ENCODE data around the gene MEST.
"Not testable (repeated sequence)": the region's sequence is repeated elsewhere in the genome, so short reads cannot be mapped to it uniquely, and the experiment has no call there.

MEST gene

GRCh38 chr7:130491841-130492522, at the start of gene MEST:
Gene MEST, plus strand, starts transcription at chr7:130492085. Its CDS starts 229 bp downstream, at chr7:130492314.
- DNase-seq (ENCODE audit: low spot score) = no peak

DNA sequence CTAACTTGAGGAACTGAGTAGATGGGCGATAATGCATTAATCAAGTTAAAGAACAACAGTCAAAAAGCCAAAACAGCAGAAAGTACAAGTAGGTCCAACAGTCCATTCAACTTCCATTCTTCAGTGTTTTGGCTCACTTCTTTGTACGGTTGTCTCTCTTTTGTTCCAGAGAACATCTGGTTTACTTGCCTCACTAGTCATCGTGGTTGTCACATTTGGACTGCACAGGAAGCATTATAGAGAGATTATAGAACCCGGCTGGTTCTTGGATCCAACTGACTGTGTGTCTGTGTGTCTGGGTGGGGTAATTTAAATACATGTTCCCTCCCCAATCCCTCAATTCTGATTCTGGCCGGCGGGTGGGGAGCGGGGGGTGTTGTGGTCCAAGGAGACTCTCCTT, 49.3 kb upstream of the MEST start:
- no peak for DNase-seq (ENCODE audit: low spot score)

- DNase-seq (ENCODE audit: low spot score) = no peak
These were observed 47.7 kb upstream of the MEST start for GRCh38 chr7:130444234-130444633.

DNA sequence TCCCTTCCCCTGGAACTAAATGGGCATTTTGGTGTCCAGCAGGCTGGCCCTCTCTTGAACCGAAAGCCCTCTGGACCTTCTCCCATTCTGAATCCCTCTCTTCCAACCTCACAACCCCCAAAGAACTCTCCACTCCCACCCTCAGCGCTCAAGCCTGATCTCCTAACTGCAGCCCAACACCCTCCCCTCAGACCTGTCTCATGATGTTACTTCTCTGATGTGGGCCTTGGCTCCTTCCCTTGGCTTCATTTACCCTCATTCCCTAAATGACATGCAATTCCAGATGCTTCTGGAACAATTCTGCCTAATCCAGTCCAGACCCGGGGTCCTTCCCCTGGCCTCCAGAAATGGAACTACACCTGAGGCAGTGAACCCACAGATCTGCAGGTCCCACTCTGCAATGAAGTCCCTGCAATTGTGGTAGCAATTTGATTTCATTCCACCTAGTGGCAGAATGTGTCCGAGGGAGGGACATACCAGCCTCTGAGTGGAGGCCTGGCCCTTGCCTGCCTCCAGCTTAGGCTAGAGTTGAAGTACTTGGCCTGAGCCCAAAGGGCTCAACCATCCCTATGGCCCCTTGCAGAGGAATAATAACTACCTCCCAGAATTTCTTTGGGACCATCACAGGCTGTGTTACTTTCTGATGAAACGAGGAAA, 47.0 kb upstream of the MEST start:
- no peak for DNase-seq (ENCODE audit: low spot score)

- DNase-seq (ENCODE audit: low spot score) = no peak
These were observed 45.6 kb upstream of the MEST start for GRCh38 chr7:130446259-130446658.

- not testable (repeated sequence) for DNase-seq (ENCODE audit: low spot score)
These were observed 40.5 kb upstream of the MEST start for GRCh38 chr7:130451344-130451743.

DNA sequence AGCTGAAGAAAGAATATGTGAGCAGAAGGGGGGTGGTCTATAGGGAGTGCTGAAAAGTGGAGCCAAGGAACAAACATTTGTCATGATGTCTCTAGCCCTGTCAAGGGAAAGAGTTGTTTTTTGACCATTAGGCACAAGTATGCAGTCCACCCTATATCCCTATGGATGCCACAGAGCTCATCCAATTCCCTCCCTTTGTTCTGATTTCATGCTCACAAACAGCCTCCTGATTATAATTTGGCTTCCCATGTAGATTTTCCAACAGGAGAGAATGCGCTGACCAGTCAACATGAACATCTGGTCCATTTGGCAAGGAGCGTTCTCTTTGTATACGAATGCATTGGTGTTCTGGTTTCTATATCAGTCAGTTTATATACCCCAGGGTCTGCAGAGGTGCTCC, 38.9 kb upstream of the MEST start:
- DNase-seq (ENCODE audit: low spot score) = no peak

GRCh38 chr7:130454959-130455358, 36.9 kb upstream of the MEST start:
- no peak for DNase-seq (ENCODE audit: low spot score)

DNA sequence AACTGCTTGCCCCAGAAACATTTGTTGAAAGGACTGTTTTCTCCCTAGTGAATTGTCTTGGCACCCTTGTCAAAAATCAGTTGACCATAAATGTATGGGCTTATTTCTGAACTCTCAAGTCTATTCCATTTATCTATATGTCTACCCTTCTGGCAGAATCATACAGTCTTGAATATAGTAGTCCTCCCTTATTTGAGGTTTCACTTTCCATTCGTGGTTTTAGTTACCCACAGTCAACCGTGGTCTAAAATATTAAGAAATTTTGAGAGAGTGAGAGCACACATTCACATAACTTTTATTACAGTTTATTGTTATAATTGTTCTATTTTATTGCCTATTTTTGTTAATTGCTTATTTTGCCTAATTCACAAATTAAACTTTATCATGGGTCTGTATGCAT, 33.6 kb upstream of the MEST start:
- DNase-seq (ENCODE audit: low spot score) = no peak

GRCh38 chr7:130461272-130461671, 30.6 kb upstream of the MEST start:
- DNase-seq (ENCODE audit: low spot score) = no peak

DNA sequence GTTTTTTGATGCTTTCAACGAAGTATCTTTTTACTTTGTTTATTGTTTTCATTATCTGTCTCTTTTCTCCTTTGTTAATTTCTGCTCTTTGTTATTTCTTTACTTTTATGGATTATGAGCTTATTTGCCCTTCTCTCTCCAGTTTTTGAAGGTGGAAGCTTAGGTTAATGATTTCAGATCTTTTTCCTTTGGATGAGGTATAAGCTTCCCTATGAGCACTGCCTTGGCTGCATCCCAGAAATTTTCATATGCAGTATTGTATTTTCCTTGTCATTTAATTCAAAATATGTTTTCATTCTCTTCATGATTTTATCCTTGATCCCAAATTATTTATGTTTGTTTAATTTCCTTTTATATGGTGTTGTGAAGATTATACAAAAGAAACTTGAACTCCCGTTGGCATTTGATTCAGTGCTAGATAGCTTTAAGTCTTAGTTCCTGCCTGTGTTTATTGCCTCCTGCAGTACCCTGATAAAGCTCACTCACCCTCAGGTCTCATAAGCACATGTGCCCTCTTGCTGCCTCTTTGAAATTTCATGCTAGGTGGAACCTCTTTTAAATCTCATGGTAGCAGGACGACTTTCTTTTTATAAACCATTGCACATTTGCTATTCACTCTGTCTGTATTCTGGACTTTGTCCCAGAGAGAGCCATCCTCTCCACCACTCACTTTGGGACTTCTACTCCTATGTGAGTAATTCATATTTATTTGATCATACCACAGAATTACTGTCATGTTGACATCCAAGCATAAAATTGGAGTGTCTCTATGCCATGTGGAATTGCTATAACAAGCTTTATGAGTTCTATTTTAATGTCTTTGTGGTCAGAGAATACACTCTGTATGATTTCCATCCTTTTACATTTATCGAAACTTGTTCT, 28.1 kb upstream of the MEST start:
- DNase-seq (ENCODE audit: low spot score) = no peak

- no peak for DNase-seq (ENCODE audit: low spot score)
These were observed 23.3 kb upstream of the MEST start for GRCh38 chr7:130468612-130469011.

- DNase-seq (ENCODE audit: low spot score) = no peak
These were observed 19.9 kb upstream of the MEST start for GRCh38 chr7:130471974-130472373.

GRCh38 chr7:130473289-130473688, 18.6 kb upstream of the MEST start:
- peak; percentile 42 for DNase-seq (ENCODE audit: low spot score)

DNA sequence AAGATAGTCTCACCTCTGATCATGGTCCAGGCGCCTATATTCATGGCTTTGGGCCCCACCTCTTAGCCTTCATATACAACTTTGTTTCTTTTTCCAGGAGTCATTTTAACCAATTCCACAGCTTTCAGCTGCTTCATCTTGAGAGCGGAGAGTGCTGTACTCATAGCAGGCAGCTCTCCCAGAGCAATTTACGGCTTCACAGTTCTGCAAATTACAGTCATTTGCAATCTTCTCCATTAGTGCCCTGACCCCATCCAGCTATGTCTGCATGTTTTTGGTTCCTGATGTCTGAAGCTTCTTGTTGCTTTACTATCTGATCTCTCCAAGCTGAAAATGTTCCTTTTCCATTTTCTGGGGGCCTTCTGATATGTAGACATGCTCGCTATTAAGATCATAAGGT, 18.0 kb upstream of the MEST start:
- no peak for DNase-seq (ENCODE audit: low spot score)

DNA sequence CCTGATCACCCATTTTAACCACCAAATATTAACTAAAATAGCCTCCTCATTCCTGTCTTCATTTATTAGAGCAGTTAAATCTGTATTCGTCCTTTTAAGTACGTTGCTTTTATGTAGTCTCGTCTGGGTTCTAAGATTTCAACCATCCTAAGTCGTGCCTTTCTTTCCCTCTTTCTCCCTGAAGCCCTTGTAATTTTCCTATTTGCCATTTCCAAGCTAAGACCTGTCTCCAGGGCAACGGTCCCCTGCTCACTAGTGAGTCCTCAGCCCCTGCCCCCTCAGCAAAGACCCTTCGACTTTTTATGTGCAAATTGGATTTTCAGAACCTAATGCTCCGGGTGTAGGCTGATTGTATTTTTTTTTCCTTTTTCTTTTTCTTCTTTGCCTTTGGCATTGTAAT, 16.1 kb upstream of the MEST start:
- DNase-seq (ENCODE audit: low spot score) = no peak

GRCh38 chr7:130476297-130477150, 15.4 kb upstream of the MEST start:
- no peak for DNase-seq (ENCODE audit: low spot score)

- DNase-seq (ENCODE audit: low spot score) = no peak
These were observed 12.9 kb upstream of the MEST start for GRCh38 chr7:130478991-130479390.

DNA sequence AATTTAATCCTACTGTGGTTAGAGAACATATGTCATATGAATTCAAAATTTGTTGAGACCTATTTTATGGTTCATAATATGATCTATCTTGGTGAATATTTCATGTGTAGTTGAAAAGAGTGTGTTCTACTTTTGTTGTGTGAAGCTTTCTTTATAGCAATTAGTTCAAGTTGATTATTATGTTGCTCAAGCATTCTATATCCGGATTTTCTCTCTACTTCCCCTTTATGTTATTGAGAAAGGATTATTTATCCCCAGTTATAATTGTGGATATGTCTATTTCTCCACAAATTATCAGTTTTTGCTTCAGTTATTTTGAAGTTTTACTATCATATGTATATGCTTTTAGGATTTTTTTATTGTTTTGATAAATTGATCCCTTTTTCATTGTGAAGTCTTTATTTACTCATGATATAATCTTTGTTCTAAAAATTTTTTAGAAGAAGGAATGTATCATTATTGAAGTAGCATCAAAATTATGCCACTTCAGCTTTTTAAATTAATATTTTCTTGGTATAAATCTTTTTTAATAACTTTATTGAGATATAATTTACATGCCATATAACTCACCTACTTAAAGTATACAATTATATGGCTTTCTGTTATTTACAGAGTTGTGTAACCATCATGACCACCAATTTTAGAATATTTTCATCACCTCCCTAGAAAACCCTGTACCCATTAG, 12.0 kb upstream of the MEST start:
- DNase-seq (ENCODE audit: low spot score) = no peak

DNA sequence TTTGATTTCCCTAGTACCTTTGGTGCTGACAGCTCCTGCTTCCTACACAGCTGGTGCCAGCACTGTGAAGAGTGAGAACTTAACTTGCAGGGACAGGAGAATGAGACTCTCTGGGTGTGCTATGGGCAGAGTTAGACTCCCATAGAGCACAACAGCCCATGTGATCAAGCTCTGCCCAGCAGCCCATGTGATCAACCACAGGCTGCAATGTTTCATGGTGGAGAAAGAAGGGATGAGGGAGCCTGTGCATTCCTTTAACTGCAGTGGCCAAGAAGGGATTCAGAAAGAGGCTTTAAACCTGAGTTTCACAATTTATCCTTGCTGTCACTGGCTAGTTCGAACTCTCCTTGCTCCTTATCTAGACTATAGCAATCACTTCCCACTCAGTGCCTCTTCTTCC, 10.0 kb upstream of the MEST start:
- DNase-seq (ENCODE audit: low spot score) = no peak

GRCh38 chr7:130483031-130483430, 8.9 kb upstream of the MEST start:
- no peak for DNase-seq (ENCODE audit: low spot score)

All from globus pallidus (tissue), 1 donor.